ENCODE data around the gene CDYL2.

GRCh38 chr16:80731915-80732314, 72.5 kb downstream of the CDYL2 start:
- TF ChIP-seq TOX (CRISPR knock-in tag; IDR thresholded peaks at IDR 0.05; ENCODE audit: borderline replicate concordance): no peak
- TF ChIP-seq CSDC2 (CRISPR knock-in tag; IDR thresholded peaks at IDR 0.05): no peak
- TF ChIP-seq SNAI2 (CRISPR knock-in tag; IDR thresholded peaks at IDR 0.05): no peak
- TF ChIP-seq, protein P1, sequence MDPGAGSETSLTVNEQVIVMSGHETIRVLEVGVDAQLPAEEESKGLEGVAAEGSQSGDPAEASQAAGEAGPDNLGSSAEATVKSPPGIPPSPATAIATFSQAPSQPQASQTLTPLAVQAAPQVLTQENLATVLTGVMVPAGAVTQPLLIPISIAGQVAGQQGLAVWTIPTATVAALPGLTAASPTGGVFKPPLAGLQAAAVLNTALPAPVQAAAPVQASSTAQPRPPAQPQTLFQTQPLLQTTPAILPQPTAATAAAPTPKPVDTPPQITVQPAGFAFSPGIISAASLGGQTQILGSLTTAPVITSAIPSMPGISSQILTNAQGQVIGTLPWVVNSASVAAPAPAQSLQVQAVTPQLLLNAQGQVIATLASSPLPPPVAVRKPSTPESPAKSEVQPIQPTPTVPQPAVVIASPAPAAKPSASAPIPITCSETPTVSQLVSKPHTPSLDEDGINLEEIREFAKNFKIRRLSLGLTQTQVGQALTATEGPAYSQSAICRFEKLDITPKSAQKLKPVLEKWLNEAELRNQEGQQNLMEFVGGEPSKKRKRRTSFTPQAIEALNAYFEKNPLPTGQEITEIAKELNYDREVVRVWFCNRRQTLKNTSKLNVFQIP (CRISPR knock-in tag; IDR thresholded peaks at IDR 0.05; ENCODE audit: borderline replicate concordance, low read depth): no peak
- TF ChIP-seq, protein P2, sequence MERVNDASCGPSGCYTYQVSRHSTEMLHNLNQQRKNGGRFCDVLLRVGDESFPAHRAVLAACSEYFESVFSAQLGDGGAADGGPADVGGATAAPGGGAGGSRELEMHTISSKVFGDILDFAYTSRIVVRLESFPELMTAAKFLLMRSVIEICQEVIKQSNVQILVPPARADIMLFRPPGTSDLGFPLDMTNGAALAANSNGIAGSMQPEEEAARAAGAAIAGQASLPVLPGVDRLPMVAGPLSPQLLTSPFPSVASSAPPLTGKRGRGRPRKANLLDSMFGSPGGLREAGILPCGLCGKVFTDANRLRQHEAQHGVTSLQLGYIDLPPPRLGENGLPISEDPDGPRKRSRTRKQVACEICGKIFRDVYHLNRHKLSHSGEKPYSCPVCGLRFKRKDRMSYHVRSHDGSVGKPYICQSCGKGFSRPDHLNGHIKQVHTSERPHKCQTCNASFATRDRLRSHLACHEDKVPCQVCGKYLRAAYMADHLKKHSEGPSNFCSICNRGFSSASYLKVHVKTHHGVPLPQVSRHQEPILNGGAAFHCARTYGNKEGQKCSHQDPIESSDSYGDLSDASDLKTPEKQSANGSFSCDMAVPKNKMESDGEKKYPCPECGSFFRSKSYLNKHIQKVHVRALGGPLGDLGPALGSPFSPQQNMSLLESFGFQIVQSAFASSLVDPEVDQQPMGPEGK (CRISPR knock-in tag; IDR thresholded peaks at IDR 0.05; ENCODE audit: borderline replicate concordance): no peak
- no peak for TF ChIP-seq ARNTL (CRISPR knock-in tag; IDR thresholded peaks at IDR 0.05; ENCODE audit: borderline replicate concordance, low read depth)
- TF ChIP-seq ZNF565 (CRISPR knock-in tag; conservative IDR thresholded peaks at IDR 0.05; ENCODE audit: low read depth): no peak
- no peak for TF ChIP-seq CREB5 (CRISPR knock-in tag; IDR thresholded peaks at IDR 0.05; ENCODE audit: low read depth)
- no peak for TF ChIP-seq ZNF8 (CRISPR knock-in tag; IDR thresholded peaks at IDR 0.05)
- no peak for TF ChIP-seq GLIS3 (CRISPR knock-in tag; IDR thresholded peaks at IDR 0.05)
- TF ChIP-seq PPARA (CRISPR knock-in tag; IDR thresholded peaks at IDR 0.05; ENCODE audit: borderline replicate concordance): no peak

All from SK-N-SH treated with all-trans-retinoic acid at 6 μM for 48 hours (cell line).